ENCODE data around the gene CBARP.

The CBARP gene

DNA sequence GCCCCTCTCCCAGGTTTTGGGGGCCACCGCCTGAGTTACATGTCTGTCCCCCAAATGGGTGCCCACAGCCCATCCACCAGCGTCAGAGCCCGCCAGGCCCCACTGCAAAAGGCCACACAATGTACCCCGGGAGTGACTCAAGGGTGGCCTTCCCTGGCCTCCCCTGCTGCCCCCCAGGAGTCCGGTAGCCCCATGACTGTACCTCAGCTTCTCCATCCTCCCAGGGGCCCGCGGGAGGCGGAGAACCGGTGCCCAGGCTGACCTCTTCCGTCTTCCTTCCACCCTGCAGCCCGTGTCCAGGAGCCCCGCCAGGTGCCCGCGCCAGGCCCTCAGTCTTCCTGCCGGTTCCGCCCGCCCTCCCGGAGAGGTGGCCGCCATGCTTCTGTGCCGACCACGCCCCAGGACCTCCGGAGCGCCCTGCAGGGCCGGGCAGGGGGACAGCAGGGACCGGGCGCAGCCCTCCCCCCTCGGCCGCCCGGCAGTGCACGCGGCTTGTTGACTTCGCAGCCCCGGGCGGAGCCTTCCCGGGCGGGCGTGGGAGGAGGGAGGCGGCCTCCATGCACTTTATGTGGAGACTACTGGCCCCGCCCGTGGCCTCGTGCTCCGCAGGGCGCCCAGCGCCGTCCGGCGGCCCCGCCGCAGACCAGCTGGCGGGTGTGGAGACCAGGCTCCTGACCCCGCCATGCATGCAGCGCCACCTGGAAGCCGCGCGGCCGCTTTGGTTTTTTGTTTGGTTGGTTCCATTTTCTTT, 10.3 kb downstream of the CBARP start:
- DNase-seq = no peak

DNA sequence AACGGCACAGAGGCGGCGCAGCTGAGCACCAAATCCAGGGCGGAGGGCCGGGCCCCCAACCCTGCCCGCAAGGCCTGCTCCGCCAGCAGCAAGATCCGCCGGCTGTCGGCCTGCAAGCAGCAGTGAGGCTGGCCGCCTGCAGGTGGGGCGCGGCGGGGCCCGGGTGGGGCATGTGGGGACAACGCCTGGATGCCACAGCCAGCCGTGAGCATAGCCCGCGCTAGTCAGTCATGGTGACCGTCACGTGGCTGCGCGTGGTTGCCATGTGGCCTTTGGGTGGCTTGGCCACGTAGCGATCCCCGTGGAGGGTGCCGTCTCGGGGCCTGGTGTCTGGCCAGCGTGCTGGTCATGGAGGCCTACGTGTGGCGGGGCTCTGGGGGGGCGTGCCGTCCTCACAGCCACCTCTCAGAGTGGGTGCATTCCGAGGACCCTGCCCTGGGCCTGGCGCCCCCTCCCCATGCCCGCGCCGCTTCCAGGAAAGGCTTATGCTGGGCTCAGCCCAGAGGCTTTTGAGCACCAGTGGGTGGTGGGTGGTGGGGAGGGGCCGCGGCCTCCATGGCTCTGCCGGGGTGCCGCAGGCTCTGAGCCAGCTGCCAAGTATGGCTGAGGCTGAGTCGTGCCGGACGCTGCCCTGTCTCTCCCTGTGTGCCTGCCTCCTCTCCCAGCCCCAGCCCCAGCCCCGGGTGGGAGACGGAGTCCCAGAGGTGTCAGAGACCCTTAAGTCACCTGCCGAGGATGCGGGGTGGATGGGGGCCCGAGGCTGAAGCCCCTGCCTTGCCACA, 11.1 kb downstream of the CBARP start:
- no peak for DNase-seq

DNA sequence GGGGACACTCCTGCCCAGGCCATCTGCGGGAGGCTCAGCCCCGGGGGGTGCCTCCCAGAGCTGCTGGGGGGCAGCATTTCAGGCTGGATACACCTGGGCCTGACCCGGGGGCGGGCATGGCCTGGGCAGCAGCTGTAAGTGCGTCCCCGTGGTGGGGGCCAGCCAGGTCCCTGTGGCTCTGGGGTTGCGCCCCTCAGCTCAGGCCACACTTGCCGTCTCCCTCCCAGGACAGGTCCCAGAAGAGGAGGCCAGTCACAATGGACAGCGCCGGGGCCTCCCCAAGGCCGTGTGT, 11.6 kb downstream of the CBARP start:
- DNase-seq = no peak

DNA sequence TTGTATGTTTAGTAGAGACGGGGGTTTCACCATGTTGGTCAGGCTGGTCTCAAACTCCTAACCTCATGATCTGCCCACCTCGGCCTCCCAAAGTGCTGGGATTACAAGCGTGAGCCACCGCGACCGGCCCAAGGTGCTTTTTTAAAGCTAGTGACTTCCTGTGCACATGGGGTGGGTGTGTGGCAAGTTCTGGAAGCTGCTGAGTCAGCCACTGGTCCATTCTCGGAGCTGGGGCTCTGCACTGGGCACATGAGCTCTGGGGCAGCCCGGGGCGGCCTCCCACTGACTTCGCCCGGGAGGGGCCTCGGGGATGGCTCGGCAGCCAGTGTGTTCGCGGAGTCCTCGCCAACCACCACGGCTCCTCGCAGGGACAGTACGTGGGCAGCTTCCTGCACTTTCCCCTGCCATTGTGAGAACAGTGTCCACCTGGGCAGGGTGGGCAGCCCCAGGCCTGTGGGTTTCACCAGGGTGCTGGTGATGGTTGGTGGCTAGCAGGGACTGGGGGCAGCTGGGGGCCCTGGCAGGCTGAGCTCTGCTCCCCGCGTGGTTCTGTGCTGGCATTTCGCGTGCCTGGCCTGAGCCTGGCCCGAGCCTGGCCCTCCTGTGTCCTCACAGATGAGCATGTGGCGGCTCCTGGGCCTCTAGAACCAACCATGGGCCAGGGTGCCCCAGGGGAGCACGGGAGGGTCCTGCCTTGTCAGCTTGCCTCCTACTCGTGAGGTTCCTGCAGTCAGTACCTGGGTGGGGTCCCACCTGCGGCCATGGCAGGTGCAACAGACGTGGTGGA, 12.2 kb downstream of the CBARP start:
- no peak for DNase-seq

DNA sequence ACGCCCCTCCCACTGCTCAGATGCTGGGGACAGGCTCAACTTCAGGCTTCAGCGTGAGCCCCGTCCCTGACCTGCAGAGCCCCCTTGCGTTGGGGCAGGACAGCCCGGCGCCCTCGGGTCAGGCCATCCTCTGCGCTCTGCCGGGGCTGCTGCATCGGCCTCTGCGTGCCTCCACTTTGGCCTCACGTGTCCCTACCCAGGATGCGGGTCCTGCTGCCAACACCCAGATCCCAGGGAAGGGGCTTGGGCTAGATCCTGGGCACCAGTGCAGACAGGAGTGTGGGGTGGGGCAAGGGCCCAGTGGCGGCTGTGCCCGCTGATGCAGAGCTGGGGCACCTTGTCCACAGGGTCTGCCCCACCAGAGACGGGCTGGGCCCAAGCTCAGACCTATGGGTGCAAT, 13.0 kb downstream of the CBARP start:
- no peak for DNase-seq

DNA sequence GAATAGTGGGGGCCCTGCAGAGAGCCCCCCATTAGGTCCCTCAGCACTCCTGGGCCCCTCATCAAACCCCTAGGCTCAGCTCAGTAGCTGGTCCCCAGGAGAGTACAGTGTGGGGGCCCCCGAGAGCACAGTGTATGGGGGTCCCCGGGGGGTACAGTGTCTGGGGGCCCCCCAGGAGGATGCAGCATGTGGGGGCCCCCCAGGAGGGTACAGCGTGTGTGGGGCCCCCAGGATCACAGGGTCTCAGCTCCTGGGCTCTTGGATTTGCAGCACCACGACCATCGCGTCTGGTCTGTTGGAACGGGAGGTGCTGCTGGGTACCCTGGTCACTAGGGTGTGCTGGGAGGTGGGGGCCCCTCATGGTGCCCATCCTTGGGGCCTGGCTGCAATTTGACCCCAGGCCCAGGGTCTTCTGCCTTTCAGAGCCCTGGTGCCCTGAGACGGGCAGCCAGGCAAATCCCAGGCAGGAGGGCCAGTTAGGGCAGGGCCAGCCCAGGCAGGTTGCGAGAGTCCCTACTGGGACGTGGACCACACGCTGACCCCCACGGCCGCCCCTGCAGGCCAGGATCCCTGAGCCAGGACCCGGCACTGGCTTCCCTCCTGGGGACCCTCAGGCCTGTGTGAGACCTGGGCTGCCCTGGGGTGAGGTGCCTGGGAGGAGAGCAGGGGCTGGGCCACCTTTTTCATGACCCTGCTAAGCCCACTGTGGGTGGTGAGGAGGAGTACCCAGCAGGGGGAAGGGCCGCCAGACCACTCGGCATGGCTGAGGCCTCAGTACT, 13.6 kb downstream of the CBARP start:
- DNase-seq = no peak

DNA sequence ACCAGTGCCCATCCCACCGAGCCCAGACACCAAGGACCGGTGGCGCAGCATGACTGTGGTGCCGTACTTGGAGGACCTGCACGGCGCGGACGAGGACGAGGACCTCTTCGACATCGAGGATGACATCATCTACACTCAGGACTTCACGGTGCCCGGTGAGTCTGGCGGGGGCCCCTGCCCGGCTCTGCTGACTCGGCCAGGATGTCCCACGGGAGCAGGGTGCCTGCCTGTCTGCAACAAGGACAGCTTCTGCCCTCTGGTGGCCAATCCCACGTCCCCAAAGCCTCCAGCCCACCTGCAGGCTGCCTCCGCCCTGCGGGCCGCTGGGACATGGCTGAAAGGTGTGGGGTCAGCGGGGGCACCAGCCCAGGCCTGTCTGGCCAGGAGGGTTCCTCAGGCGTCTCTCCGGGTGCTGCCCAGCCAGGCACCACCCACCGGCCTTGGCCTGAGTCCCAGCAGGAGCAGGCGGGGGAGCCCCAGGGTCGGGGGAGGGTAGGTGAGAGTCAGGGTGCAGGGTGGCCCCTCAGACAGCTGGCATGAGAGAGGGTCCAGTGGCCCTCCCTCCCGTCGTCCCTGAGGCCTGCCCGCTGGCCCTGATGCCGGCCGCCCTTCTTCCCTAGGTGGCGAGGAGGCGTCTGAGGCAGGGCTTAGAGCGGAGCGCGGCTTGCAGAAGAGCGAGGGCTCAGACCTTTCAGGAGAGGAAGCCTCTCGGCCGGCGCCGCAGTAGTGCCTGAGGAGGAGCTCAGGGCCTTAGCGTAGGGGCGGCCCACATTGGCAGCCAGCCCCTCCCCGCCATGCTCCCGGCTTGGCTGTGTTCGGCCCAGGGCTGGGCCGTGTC, 14.6 kb downstream of the CBARP start:
- DNase-seq = no peak

DNA sequence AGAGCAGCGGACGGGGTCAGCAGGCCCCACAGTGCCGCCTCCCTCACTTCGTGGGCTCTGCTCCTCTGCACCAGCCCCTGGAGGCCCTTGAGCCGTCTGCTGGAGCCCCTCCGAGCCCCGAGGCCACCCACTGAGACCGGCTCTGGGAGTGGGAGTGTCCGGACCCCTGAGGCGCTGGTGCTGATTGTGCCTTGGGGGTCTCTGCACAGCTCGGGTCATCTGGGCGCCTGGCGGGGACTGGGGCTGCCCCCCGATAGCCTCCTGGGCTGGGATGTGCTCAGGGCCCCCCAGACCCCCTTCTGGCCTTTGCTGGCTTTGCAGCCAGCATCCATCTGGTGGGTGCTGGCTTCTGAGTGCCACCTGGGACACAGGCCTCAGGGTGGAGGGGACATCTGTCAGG, 15.4 kb downstream of the CBARP start:
- no peak for DNase-seq

DNA sequence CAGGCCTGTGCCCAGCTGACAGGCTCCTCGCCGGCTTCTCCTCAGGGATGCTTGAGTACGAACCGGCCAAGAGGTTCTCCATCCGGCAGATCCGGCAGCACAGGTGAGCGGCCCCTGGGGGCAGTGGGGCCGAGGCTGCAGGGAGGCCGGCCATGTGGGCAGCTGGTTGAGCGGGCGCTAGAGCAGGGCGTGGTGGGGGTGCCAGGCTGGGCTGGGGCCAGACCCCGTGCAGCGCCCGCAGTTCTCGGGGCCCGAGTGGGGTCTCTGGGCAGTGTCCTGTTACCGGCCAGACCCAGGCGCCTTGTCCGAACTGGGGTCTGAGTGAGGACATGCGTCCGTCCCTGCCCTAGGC, 15.9 kb downstream of the CBARP start:
- DNase-seq = no peak

DNA sequence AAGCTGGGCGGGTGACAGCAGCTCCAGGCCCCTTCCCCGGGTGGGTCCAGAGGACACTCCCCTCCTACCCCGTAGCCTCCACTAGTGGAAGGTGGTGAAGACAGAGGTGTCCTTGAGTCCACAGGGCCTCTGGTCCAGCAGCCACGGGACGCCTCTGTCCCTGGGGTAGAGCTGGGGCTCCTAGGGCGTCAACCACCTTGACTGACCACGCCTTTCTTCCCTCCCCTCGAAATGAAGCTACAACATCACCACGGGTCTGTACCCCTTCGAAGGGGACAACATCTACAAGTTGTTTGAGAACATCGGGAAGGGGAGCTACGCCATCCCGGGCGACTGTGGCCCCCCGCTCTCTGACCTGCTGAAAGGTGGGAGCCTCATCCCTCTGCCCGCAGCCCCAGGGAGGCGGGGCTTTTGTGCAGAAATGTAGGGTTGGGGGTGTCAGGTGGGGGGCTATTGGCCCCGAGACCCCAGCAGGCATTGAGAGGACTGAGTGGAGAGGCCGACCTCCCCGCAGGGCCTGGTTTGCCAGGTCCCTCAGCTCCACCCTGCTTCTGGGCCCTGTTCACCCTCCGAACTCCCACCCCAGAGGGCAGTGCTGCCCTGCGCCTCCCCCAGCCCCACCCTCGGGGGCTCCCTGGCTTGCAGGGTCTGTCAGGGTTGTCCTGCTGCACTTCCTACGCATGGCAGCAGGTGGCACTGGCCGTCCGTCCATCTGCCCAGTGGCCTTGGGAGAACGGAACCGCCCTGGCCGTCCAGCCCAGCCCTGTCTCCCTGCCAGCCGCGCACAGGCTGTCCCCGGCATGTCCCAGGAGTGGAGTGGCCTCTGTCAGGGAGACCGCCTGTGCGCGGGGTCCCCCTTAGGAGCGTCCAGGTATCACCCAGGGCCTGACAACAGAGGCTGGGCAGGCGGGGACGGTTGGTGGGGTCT, 16.6 kb downstream of the CBARP start:
- DNase-seq = no peak

DNA sequence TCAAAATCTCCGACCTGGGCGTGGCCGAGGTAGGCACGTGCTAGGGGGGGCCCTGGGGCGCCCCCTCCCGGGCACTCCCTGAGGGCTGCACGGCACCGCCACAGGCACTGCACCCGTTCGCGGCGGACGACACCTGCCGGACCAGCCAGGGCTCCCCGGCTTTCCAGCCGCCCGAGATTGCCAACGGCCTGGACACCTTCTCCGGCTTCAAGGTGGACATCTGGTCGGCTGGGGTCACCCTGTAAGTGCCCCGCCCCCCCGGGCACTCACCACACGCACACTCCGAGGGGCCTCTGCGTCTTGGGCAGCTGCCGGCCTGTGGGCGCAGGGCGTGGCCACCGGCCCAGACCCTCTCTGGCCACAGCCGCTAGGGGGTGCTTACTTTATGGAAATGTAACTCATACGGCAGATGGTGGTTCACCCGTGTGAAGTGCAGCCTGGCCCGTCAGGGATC, 17.3 kb downstream of the CBARP start:
- DNase-seq = no peak

DNA sequence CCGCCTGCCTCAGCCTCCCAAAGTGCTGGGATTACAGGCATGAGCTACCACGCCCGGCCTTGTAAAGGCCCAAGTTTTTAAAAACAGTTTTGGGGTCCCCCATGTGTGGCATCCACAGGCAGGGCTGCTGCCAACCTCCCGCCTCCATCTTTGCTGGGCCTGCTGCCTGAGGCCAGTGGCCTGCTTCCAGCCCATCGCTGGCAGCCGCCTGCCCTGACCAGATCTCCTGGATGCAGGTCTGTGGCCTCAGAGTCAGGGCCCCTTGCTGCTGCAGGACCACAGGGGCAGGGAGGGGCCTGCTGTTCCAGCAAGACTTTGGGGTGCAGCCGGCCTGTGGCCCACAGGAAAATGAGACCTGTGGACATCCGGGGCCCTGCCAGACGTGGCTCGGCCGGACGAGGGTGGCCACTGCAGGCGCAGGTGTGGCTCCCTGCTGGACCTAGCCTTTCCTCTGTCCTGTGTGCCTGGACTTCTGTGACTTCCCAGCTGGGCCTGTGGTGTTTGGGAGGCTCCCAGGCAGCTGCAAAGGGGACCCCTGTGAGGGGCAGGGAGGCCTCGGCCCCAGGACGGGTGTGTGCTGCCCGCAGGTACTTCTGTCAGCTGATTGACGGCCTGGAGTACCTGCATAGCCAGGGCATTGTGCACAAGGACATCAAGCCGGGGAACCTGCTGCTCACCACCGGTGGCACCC, 17.9 kb downstream of the CBARP start:
- DNase-seq = no peak

DNA sequence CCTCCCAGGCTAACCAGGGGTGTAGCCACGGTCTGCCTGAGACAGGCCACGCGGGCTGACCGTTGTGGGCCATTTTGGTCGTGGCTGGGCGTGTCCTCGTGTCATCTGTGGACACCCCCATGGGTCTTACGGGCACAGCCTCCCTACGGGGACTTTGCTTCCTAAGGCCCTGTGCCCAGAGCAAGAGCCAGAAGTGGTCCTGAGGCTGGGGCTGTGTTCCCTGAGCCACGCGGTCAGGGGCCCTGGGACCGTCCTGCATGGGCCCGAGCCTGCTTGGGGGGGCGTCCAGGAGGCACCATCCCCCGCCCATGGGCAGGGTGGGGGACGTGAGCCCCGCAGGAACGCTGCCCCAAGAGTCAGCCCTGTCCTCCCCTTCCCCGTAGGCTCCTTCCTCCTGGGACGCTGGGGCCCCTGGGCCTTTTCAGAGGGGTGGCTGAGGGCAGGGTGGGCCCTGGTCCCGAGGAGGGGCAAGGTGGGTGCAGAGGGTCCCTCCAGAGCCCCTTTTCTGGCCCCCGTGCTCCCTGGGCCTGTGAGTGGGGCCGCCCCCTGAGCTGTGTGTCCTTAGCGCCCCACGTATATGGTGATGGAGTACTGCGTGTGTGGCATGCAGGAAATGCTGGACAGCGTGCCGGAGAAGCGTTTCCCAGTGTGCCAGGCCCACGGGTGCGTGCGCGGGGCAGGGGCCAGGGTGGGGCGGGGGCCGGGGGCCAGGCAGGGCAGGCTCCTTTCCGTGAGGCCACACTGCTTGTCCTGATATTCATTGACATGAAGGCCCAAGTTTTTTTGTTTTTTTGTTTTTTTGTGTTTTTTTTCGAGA, 18.8 kb downstream of the CBARP start:
- no peak for DNase-seq

DNA sequence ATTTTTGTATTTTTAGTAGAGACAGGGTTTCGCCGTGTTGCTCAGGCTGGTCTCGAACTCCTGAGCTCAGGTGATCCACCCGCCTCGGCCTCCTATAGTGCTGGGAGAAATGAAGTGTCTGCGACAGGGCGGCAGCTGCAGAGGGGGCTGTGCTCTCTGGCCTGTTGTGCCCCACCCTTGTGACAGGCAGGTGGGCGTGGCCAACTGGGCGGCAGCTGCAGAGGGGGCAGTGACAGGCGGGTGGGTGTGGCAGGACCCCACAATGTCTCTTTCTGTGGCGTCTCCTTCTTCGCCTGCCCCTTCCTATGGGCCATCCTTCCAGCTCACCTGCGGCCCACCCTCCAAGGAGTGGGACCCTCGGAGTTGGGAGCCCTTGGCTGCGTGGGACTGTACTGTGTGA, 20.4 kb downstream of the CBARP start:
- DNase-seq = no peak

DNA sequence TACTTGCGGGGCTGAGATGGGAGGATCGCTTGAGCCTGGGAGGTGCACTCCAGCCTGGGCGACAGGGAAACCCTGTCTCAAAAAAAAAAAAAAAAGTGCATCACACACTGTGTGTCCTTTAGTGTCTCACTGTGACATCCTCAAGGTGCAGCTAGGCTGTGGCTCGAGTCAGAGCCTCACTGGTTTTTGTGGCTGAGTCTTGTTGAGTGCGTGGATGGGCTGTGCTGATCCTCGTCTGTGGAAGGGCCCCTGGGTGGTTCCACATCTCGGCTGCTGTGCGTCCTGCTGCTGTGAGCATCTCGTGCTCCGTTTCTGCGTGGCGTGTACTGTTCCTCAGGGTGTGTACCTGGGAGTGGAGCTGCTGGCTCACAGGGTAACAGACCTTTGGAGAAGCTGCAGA, 21.0 kb downstream of the CBARP start:
- DNase-seq = no peak

DNA sequence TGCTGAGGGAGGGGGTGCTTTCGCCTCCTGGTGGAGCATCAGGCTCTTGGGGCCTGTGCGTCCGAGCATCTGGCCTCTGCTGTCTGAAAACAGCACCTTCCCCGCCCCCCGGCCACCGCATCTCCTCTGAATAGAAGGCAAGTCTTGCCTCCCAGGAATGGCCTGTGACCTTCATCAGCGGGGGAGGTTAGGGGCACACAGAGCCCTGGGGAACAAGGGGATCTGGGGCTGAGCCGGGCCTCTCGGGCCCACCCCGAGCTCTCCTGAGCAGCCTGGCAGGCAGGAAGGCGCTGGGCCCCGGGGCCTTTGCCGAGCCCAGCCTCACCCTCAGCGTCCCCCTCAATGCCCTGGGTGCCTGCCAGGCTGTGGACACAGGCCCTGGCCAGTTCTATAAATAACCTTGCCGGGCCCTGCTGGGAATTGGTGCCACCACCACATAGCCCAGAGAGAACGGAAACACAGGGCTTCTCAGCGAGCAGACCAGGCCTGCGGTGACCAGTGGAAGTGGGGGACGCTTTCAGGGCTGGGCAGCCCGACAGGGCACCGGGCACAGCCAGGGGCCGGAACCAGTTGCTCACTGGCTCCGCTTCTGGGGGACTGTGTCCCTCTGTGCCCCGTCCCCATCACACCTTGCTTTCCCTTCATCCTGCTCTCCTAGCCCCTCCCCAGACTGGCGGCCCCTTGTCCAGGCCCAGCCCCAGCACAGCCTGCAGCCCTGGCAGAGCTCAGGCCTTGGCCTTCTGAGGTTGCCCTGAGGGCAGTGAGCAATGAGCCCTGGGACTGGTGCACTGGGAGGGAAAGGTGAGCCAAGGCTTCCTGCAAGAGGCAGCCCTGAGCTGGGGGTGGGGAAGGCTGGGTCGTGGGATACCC, 22.7 kb downstream of the CBARP start:
- DNase-seq = no peak

DNA sequence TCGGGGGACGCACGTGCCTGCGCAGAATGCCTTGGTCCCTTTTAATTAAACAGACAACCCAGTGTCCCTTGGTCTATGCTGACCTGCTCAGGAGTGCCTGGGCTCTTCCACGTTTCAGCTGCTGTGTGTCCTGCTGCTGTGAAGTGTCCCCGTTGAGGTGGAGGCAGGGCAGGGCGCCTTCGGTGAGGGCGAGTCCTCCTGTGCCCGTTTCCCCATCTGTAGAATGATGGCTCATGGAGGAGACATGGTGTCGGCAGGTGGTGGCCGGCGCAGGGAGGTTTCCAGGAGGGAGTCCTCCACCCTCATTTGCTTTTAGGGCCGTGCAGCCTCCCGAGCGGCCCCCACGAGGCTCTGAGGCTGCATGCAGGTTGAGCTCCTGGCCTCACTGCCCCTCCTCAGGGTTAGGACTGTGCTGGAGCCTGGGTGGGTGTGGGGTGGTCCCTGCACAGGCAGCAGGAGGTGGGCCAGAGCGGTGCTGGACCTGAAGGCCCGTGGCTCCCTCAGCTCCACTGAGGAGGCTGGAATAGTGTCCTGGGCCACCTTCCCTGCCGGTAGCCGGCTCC, 23.4 kb downstream of the CBARP start:
- DNase-seq = no peak

Data from right kidney (tissue), 1 donor.